Esophagus muscularis mucosa (tissue), 4 donors: ENCODE measurements around the gene UFC1. TPM values are rescaled to one million over a fixed set of nuclear protein-coding genes. Genes with fewer than 3 reads are reported as not detected.
A peak's percentile ranks its signal among the peaks of the same experiment; 100 is the strongest.

Experiments
- DNase-seq: peaks from one replicate; pipeline ENCODE4 v3.0.0-alpha.2; 2017; ENCODE audit errors: extremely low spot score
- H3K27ac ChIP-seq, 4 donors: fragments of 200-600 bp; sonication (generic); replicated peaks in 1 of 4; 1 replicate in 3 of 4; 2 replicates in 1 of 4; pipeline ENCODE4 v1.5.1; 2016 to 2019; ENCODE audit warnings: mild to moderate bottlenecking in 1 of 4
- H3K27me3 ChIP-seq, 4 donors: fragments of 200-600 bp; sonication (generic); one replicate each; pipeline versions ENCODE4 v1.5.1 to v1.6.0; 2016 to 2019
- H3K36me3 ChIP-seq, 4 donors: fragments of 200-600 bp; sonication (generic); one replicate each; pipeline ENCODE4 v1.5.1; 2016 to 2019
- H3K4me1 ChIP-seq, 4 donors: fragments of 200-600 bp; sonication (generic); one replicate each; pipeline ENCODE4 v1.5.1; 2016 to 2019
- H3K4me3 ChIP-seq, 4 donors: fragments of 200-600 bp; sonication (generic); 1 replicate in 2 of 4; 2 replicates in 2 of 4; pipeline ENCODE4 v1.5.1; 2016 to 2019; ENCODE audit warnings: mild to moderate bottlenecking in 4 of 4, moderate library complexity in 1 of 4
- H3K9me3 ChIP-seq, 4 donors: fragments of 200-600 bp; sonication (generic); 1 replicate in 3 of 4; 2 replicates in 1 of 4; pipeline ENCODE4 v1.5.1; 2016 to 2019
- EP300 ChIP-seq: sonication (generic); formaldehyde crosslinking; IDR thresholded peaks from one replicate; pipeline ENCODE4 v1.6.1; 2017; ENCODE audit warnings: antibody characterized with exemption
- POLR2A ChIP-seq: fragments of 450-650 bp; IDR thresholded peaks from one replicate; pipeline ENCODE4 v1.6.1; 2017; ENCODE audit warnings: antibody characterized with exemption, moderate library complexity, mild to moderate bottlenecking, low read depth
- POLR2AphosphoS5 ChIP-seq, 2 donors: sonication (generic); formaldehyde crosslinking; IDR thresholded peaks; one replicate each; pipeline ENCODE4 v1.6.1; 2017; ENCODE audit warnings: antibody characterized with exemption in 2 of 2
- WGBS: methylation state at CpG from one replicate; pipeline ENCODE4 v1.1.5; 2018; 5-methylcytosine and 5-hydroxymethylcytosine counted together
- intact Hi-C: fragments of 100-400 bp; cut with DNase I; formaldehyde crosslinking; loops from one replicate; pipeline ENCODE4 v1.15.1; 2023
- total RNA-seq, 4 donors: library from RNA; depleted of rRNA; stranded (reverse); fragments of >200 nt; gene quantifications; one replicate each; pipeline versions ENCODE4 v1.1.0 to v1.2.1, GENCODE V29; 2016
- TF ChIP-seq, protein P1 (sequence below), 3 experiments: fragments of 200-600 bp in 2 of 3; fragments of 450-650 bp in 1 of 3; sonication (generic) in 2 of 3; IDR thresholded peaks; one replicate each; pipeline ENCODE4 v1.5.1; 2017 to 2019; ENCODE audit warnings: antibody characterized with exemption in 3 of 3, mild to moderate bottlenecking in 2 of 3, moderate library complexity in 1 of 3

Gene UFC1
- total RNA-seq, 4 donors from 2014 or later, result 62.8 to 86.1 (median 71.6) TPM

DNA sequence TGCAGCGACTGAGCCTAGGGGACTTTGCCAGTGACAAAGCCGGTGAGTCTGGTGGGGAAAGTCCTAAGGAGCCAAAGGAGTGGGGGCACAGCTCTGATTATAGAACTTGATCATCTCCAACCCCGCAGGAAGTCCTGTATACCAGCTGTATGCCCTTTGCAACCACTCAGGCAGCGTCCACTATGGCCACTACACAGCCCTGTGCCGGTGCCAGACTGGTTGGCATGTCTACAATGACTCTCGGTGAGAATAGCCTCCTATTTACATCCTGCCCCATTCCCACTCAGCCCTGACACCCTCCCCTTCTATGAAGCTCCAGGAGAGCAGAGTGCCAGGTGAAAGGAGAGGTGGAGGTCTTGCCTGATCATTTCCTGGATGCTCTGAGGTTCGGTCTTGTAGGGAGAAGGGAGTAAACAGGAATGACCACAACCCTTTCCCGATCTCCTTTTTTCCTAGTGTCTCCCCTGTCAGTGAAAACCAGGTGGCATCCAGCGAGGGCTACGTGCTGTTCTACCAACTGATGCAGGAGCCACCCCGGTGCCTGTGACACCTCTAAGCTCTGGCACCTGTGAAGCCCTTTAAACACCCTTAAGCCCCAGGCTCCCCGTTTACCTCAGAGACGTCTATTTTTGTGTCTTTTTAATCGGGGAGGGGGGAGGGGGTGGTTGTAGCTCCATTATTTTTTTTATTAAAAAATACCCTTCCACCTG lies 11.3 kb downstream of the UFC1 start:
- intact Hi-C loops, result no loop called here
- peak; percentile 34 for DNase-seq

GRCh38 chr1:161165742-161166668 lies 12.2 kb downstream of the UFC1 start, which contains the start of gene PPOX:
TSS of gene PPOX (plus strand) at chr1:161166426. CDS start at chr1:161166848, 422 bp downstream.
- Histone ChIP-seq H3K9me3 (no peaks in the 10 kb centered on the region), H3K4me3 (peak within 1 kb of the TSS; percentile 67 to 83 (median 73)), H3K27ac (peak within 1 kb of the TSS; percentile 86 to 91 (median 88)), H3K27me3 (peaks cover 0 to 3% (median 0%) of the 10 kb centered on the region in 4 donors), H3K4me1 (peaks cover 28 to 51% (median 41%) of the 10 kb centered on the region in 4 donors), H3K36me3 (peaks cover 8 to 70% (median 56%) of the 10 kb centered on the region in 4 donors)
- intact Hi-C loops, result no loop called here
- DNase-seq, result peak; percentile 99
- WGBS, result under 1% methylated on average over 39 of the region's 54 CpGs
- TF ChIP-seq, protein P1, sequence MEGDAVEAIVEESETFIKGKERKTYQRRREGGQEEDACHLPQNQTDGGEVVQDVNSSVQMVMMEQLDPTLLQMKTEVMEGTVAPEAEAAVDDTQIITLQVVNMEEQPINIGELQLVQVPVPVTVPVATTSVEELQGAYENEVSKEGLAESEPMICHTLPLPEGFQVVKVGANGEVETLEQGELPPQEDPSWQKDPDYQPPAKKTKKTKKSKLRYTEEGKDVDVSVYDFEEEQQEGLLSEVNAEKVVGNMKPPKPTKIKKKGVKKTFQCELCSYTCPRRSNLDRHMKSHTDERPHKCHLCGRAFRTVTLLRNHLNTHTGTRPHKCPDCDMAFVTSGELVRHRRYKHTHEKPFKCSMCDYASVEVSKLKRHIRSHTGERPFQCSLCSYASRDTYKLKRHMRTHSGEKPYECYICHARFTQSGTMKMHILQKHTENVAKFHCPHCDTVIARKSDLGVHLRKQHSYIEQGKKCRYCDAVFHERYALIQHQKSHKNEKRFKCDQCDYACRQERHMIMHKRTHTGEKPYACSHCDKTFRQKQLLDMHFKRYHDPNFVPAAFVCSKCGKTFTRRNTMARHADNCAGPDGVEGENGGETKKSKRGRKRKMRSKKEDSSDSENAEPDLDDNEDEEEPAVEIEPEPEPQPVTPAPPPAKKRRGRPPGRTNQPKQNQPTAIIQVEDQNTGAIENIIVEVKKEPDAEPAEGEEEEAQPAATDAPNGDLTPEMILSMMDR (IDR thresholded peaks at IDR 0.05), result peak; percentile 38 to 60 (median 44)
- TF ChIP-seq EP300, result no peak
- TF ChIP-seq POLR2A, result no peak
- peak; percentile 91 to 92 for TF ChIP-seq POLR2AphosphoS5 (IDR thresholded peaks at IDR 0.05)

More for the DNA sequence above, 11.3 kb downstream of the UFC1 start:
- no peak for TF ChIP-seq EP300
- TF ChIP-seq, protein P1 (IDR thresholded peaks at IDR 0.05), result no peak
- 54% methylated on average over 11 of the region's 14 CpGs for WGBS
- peak overlapping the region; percentile 67 to 83 (median 73) for H3K4me3 ChIP-seq
- H3K4me1 ChIP-seq, result peaks cover 38 to 60% (median 51%) of the 10 kb centered on the region in 4 donors
- H3K27me3 ChIP-seq, result peaks cover 0 to 3% (median 0%) of the 10 kb centered on the region in 4 donors
- H3K9me3 ChIP-seq, result no peaks in the 10 kb centered on the region
- peaks cover 0 to 66% (median 49%) of the 10 kb centered on the region in 4 donors for H3K36me3 ChIP-seq
- peak overlapping the region; percentile 86 to 91 (median 88) for H3K27ac ChIP-seq

DNA sequence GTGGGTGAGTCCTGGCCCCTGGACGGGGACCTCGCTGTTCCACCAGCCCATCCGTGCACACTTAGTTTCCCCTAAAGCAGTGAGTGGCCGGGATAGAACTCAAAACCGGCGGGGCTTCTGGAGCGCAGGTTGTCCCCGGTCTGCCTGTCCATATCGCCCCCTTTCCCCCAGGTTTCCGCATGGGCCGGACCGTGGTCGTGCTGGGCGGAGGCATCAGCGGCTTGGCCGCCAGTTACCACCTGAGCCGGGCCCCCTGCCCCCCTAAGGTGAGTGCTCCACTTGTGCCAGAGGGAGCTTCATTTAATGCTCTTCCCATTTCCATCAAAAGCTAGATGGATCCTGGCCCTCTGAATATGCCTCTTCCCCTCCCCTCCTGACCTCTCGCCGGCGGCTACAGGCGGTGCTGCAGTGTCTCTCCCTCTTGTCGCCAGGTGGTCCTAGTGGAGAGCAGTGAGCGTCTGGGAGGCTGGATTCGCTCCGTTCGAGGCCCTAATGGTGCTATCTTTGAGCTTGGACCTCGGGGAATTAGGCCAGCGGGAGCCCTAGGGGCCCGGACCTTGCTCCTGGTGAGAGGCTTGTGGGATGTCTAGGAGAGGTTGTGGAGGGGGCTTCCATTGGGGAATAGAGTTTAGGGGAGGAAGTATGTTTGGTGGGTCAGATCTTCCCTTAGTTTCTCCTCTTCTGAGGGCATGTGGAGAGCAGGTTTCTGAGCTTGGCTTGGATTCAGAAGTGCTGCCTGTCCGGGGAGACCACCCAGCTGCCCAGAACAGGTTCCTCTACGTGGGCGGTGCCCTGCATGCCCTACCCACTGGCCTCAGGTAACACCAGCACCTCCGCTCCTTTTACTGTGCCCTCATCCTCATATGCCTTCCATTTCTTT lies 13.1 kb downstream of the UFC1 start:
- no peak for DNase-seq
- WGBS, result 10% methylated on average over 22 of the region's 33 CpGs
- intact Hi-C loops, result no loop called here
- peaks cover 17 to 70% (median 61%) of the 10 kb centered on the region in 4 donors for H3K36me3 ChIP-seq
- H3K4me1 ChIP-seq, result peaks cover 20 to 42% (median 35%) of the 10 kb centered on the region in 4 donors
- TF ChIP-seq POLR2A (no peak), POLR2AphosphoS5 (IDR thresholded peaks at IDR 0.05) (no peak)
- peak overlapping the region; percentile 67 to 83 (median 73) for H3K4me3 ChIP-seq
- H3K27me3 ChIP-seq, result peaks cover 0 to 3% (median 0%) of the 10 kb centered on the region in 4 donors
- H3K9me3 ChIP-seq, result no peaks in the 10 kb centered on the region
- H3K27ac ChIP-seq, result peak overlapping the region; percentile 86 to 91 (median 88)

- Histone ChIP-seq H3K27ac (no peak overlapping the region), H3K4me3 (no peak overlapping the region), H3K27me3 (peaks cover 0 to 3% (median 0%) of the 10 kb centered on the region in 4 donors), H3K9me3 (no peaks in the 10 kb centered on the region), H3K4me1 (peaks cover 33 to 50% (median 48%) of the 10 kb centered on the region in 4 donors), H3K36me3 (peaks cover 28 to 68% (median 63%) of the 10 kb centered on the region in 4 donors)
- no peak for DNase-seq
- intact Hi-C loops, result no loop called here
- 96% methylated on average over 4 of the region's 9 CpGs for WGBS
- TF ChIP-seq POLR2AphosphoS5 (IDR thresholded peaks at IDR 0.05) (no peak), EP300 (no peak), POLR2A (no peak)
- TF ChIP-seq, protein P1 (IDR thresholded peaks at IDR 0.05), result no peak
These were observed 15.1 kb downstream of the UFC1 start for GRCh38 chr1:161168906-161169305.
